Heart left ventricle (tissue), 13 donors: Measurements from ENCODE around the gene CLDN11.

Source experiments
- POLR2A ChIP-seq, 2 donors: fragments of 450-650 bp; IDR thresholded peaks; one replicate each; pipeline ENCODE4 v1.6.1; 2017; ENCODE audit warnings: antibody characterized with exemption in 2 of 2, mild to moderate bottlenecking in 2 of 2, moderate library complexity in 2 of 2
- TF ChIP-seq, protein P1 (sequence below), 12 donors: fragments of 200-600 bp; sonication (generic) in 4 of 12; IDR thresholded peaks; one replicate each; pipeline versions ENCODE4 v1.5.0 to v1.8.0; 2018 to 2022; ENCODE audit warnings: antibody characterized with exemption in 12 of 12, mild to moderate bottlenecking in 5 of 12
- donor health status: ischemic (EF 13 %, LVEDD 7.1; RV severe dilation, severe dysfunction).
- donor health status: DM: no; HTN: yes; CAD: no.
- donor health status: DM: no; HTN: no; CAD: no.
- donor health status: ischemic (EF 25% LVEDD 6.9; RV normal size, moderate dysfunction).
- donor health status: ischemic (EF 25% LVEDD 5.7; RV mildly dilated, moderate dysfunction).
- donor health status: ischemic (EF 35%, LVEDD 5.7; RV mildly dilated, moderate dysfunction).
- donor health status: nonischemic (EF 11% LVEDD 7.7; RV severe dilation, severe dysfunction).
- donor health status: DM: yes; HTN: yes; CAD: no.
- donor health status: PGD.
- donor health status: ischemic (EF 29% LVEDD 5.4; RV normal size, mild dysfunction).
- donor health status: nonischemic (EF 23%, LVEDD 6.1; RV moderate dilation, normal function).

- TF ChIP-seq POLR2A (IDR thresholded peaks at IDR 0.05): no peak
- TF ChIP-seq, protein P1, sequence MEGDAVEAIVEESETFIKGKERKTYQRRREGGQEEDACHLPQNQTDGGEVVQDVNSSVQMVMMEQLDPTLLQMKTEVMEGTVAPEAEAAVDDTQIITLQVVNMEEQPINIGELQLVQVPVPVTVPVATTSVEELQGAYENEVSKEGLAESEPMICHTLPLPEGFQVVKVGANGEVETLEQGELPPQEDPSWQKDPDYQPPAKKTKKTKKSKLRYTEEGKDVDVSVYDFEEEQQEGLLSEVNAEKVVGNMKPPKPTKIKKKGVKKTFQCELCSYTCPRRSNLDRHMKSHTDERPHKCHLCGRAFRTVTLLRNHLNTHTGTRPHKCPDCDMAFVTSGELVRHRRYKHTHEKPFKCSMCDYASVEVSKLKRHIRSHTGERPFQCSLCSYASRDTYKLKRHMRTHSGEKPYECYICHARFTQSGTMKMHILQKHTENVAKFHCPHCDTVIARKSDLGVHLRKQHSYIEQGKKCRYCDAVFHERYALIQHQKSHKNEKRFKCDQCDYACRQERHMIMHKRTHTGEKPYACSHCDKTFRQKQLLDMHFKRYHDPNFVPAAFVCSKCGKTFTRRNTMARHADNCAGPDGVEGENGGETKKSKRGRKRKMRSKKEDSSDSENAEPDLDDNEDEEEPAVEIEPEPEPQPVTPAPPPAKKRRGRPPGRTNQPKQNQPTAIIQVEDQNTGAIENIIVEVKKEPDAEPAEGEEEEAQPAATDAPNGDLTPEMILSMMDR (IDR thresholded peaks at IDR 0.05): no peak
Observed at GRCh38 chr3:170391108-170391507, 27.6 kb upstream of the CLDN11 start.
